WI38 (cell line): Measurements from ENCODE around the gene RAPGEF3.
A peak's percentile ranks its signal among the peaks of the same experiment; 100 is the strongest.

Experiments used
- H3K4me3 ChIP-seq: 2 replicates; pipeline ENCODE4 v1.5.1; 2011; ENCODE audit warnings: low read depth, mild to moderate bottlenecking, control low read depth, low read length
- TF ChIP-seq, protein P1 (sequence below): IDR thresholded peaks from 2 replicates; pipeline ENCODE4 v1.5.1; 2012; ENCODE audit warnings: low read depth, mild to moderate bottlenecking, control low read depth, low read length

Gene RAPGEF3

DNA sequence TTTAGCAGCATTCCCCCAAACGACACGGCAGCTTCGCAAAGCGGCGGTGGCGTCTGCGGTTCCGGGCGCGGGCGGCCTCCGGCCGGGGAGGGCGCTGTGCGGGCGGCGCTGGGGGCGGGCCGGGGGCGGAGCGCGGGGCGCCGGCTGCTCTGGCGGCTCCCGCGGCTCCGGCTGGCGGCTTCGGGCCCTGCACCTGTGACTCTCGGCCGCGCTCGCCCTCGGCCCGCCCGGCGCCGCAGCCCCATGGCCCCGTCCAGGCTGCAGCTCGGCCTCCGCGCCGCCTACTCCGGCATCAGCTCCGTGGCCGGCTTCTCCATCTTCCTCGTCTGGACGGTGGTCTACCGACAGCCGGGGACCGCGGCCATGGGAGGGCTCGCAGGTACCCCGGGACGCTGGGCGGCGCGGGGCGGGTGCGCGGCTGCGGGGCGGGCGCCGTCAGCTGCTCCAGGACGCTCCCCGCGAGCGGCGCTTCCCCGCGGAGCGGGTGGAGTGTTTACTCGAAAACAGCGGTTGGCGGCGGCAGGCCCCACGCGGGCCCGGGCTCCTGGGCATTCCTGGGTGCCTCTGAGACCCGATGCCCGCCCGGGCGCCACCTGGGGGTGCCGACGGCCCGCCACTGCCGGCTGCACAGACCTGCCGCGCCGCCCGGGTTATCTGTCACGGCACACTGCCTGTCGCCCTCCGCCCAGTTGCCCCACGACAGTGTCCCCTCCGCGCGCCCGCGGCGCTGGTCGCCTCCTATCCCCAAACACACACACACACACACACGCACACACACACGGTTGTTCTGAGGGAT, 14.6 kb upstream of the RAPGEF3 start, which contains the start of gene SLC48A1:
TSS of gene SLC48A1 (plus strand) at position 177 of the 796 bp plus-strand sequence. CDS start at position 244, 67 bp downstream.
- peak within 1 kb of the TSS; percentile 64 for H3K4me3 ChIP-seq
- TF ChIP-seq, protein P1, sequence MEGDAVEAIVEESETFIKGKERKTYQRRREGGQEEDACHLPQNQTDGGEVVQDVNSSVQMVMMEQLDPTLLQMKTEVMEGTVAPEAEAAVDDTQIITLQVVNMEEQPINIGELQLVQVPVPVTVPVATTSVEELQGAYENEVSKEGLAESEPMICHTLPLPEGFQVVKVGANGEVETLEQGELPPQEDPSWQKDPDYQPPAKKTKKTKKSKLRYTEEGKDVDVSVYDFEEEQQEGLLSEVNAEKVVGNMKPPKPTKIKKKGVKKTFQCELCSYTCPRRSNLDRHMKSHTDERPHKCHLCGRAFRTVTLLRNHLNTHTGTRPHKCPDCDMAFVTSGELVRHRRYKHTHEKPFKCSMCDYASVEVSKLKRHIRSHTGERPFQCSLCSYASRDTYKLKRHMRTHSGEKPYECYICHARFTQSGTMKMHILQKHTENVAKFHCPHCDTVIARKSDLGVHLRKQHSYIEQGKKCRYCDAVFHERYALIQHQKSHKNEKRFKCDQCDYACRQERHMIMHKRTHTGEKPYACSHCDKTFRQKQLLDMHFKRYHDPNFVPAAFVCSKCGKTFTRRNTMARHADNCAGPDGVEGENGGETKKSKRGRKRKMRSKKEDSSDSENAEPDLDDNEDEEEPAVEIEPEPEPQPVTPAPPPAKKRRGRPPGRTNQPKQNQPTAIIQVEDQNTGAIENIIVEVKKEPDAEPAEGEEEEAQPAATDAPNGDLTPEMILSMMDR, result 0 out of 2 replicates have a peak, but pooled peaks have one; percentile 9

DNA sequence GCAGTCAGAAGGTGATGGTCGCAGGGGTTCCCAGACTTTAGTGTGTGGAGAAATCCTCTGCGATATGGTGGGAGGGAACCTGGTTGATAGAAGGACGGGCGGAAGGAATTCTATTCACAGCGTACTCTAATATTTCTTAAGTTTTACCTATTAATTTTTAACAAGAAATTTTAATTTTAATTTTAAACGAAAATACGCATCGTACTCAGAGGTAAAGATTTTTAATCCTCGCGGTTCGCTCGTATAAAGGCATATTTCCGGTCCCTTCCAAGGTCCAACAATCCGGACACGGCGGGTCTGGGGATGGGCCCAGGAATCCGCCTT, 14.0 kb upstream of the RAPGEF3 start:
- TF ChIP-seq, protein P1, result no peak
- H3K4me3 ChIP-seq, result peak overlapping the region; percentile 52

DNA sequence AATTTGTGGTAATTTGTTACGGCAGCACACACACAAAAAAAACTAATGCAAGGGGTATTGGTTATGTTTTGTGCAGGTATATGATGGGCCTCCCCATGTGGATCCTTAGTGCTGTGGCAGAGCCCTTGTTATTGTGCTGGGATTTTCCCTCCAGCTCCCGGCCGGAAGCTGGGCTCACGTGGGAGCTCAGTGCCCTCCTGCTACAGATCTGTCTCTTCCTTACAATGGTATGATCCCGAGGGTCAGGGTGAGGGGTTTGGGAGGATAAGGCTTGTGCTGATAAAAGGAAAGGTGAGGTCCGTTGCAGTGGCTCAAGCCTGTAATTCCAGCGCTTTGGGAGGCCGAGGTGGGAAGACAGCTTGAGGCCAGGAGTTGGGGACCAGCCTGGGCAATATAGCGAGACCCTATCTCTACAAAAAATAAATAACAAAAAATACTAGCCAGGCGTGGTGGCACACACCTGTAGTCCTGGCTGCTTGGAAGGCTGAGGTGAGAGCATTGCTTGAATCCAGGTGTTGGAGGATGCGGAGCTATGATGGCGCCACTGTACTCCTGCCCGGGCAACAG, 13.5 kb upstream of the RAPGEF3 start:
- TF ChIP-seq, protein P1, result no peak
- no peak overlapping the region for H3K4me3 ChIP-seq

DNA sequence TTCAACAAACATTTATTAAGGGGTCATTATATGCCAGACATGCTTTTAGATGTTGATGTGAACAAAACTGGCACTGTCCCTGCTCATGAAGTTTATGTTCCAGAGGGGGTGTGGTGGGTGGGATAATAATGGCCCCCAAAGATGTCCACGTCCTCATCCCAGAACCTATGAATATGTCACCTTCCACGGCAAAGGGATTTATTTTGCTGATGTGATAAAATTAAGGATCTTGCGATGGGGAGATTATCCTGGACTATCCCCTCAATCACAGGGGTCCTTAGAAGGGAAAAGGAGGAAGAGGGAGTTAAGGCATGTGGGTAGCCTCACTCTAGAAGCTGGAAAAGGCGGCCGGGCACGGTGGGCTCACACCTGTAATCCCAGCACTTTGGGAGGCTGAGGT, 12.6 kb upstream of the RAPGEF3 start:
- TF ChIP-seq, protein P1, result no peak

DNA sequence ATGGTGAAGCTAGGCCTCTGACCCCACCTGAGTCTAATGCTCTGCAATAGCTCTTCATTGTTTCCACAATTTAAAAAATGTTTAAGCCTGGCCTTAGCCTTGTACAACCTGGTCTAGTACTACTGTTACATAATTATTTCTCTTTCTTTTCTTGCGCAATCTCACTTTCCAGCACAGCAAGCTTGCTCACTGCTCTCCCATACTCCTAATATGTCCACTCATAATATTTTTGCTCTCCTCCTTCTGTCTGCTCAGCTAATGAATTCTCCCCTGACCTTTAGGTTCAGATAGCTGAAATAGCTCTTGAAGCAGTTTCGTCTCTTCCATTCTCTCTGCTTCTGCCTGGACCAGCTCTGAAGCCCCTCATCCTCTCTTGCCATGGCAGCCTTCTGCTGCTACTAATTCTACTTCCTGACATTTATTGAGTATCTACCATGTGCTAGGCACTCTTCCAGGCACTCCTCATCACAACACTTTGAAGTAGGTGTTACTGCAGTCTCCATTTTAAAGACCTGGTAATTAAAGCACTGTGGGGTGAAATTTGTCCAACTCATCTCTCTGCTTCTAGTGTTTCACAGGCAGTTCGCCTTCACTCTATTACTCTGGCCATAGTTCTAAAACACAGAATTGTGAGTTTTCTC, 11.5 kb upstream of the RAPGEF3 start:
- TF ChIP-seq, protein P1, result no peak
- no peak overlapping the region for H3K4me3 ChIP-seq

More for the DNA sequence above, 12.6 kb upstream of the RAPGEF3 start:
- H3K4me3 ChIP-seq, result no peak overlapping the region

DNA sequence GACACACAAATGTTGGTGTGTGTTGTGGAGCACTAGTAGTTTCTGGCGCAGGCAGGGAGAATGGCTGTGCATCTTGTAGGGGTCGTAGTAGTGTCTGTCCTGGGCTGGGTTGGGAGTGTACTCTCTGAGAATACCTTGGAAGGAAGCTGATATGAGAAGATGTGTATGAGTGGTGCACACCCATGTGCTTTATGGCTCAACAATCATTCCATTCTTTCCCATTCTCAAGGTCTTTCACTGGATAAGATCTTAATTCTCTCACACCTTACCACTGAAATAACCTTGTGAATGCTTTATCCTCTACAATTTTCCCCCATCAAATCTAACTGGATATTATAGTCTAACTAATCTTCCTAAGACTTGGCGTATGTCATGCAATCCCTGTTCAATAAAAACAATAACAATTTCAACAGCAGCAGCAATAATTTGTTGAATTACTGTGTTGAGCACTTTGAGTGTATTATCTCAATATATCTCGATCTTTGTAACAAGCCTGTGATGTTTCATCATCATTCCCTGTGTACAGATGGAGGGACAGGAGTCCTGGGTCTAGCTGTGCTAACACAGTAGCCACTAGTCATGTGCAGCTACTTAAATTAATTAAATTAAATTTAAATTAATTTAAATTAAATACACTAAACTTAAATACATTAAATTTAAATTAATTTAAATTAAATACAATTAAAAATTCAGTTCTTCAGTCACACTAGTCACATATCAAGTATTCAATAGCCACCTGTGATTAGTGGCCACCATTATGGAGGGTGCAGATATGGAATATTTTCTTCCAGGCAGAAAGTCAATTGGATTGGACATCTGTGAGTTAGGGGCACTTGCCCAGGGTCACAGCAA, 10.8 kb upstream of the RAPGEF3 start:
- no peak overlapping the region for H3K4me3 ChIP-seq
- TF ChIP-seq, protein P1, result no peak
